Ecto neural progenitor cell (in vitro differentiated cells): Measurements from ENCODE around the gene TNRC6A.
"Not testable (repeated sequence)": the region's sequence is repeated elsewhere in the genome, so short reads cannot be mapped to it uniquely, and the experiment has no call there.

ENCODE experiments used
- DNase-seq: peaks from one replicate; pipeline ENCODE4 v3.0.0-alpha.2; 2018; ENCODE audit warnings: low spot score

The TNRC6A gene

GRCh38 chr16:24728011-24728410 is 1.4 kb upstream of the TNRC6A start:
- no peak for DNase-seq

- DNase-seq = no peak
Measured at GRCh38 chr16:24728891-24729242, 584 bp upstream of the TNRC6A start.

GRCh38 chr16:24729951-24730815 is 732 bp downstream of the TNRC6A start:
- DNase-seq = no peak

GRCh38 chr16:24730914-24731313 is 1.5 kb downstream of the TNRC6A start:
- no peak for DNase-seq

DNA sequence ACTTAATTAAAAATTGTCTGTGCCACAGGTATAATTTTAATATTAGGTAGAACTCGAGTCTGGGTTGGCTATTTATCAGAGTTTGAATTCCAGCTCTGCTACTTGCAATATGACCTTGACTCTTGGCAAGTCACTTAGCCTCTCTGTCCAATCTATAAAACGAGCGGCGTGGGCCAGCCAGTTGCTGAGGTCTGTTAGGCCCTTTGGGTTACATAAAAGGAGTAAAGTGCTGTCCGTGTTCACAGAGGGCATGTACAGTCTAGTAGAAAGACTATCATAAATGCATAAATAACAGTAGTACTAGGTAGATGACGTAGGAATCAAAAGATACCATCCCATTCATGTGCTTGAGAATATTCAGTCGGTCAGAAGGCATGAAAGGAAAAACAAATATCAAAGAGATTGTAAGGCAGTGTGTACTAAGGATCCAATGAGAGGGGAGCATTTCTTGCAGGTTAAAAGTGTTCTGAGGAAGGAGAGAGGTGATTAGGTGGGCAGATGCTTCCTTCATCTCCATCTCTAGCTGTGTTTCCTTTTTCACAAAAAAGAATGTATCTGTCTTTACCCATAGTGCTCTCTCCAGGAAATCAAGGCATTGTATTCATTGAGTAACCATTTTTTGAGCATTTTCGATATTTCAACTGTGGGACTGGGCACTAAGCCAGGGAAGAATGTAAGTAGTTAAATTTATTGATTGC is 2.4 kb downstream of the TNRC6A start:
- no peak for DNase-seq

DNA sequence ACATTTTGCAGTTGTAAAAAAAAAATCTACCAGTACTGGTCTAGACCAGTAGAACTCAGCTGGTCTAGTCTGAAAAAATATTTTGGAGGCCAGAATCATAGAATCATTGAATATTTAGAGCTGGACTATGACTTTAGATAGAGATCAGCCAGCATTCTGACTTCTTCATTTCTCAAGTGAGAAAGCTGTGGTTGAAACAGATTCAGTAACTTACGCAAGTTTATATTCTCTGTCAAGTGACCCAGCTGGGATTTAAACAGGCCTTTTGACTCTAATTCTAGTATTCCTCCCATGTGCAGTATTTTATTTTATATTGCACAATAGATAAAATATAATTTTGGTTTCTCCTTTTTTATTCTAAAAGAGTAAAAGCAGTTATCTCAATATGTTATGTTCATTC is 4.9 kb downstream of the TNRC6A start:
- no peak for DNase-seq

GRCh38 chr16:24736758-24737157 is 7.3 kb downstream of the TNRC6A start:
- DNase-seq = no peak

- DNase-seq = no peak
Measured at GRCh38 chr16:24737391-24737871, 8.0 kb downstream of the TNRC6A start.

GRCh38 chr16:24737916-24738594 is 8.6 kb downstream of the TNRC6A start:
- no peak for DNase-seq

DNA sequence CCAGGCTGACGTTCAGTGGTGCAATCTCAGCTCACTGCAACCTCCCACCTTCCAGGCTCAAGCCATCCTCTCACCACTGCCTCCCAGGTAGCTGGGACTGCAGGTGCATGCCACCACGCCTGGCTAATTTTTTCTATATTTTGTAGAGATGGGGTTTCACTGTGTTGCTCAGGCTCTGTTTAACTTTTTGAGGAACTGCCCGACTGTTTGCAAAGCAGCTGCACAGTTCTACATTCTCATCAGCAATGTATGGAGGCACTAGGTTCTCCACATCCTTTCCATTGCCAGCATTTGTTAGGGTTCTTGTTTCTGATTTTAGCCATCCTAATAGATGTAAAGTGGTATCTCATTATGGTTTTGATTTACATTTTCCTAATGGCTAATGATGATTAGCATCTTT is 9.4 kb downstream of the TNRC6A start:
- no peak for DNase-seq

- DNase-seq = no peak
Measured at GRCh38 chr16:24741862-24742261, 12.4 kb downstream of the TNRC6A start.

DNA sequence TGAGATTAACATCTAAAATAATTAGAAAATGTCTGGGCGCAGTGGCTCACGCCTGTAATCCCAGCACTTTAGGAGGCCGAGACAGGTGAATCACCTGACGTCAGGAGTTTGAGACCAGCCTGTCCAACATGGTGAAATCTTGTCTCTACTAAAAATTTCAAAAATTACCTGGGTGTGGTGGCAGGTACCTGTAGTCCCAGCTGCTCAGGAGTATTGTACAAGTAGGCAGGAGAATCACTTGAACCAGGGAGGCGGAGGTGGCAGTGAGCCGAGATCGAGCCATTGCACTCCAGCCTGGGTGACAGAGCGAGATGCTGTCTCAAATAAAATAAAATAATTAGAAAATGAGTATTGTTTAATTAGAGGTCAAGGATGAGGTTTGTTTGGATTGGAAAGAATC is 13.2 kb downstream of the TNRC6A start:
- not testable (repeated sequence) for DNase-seq

DNA sequence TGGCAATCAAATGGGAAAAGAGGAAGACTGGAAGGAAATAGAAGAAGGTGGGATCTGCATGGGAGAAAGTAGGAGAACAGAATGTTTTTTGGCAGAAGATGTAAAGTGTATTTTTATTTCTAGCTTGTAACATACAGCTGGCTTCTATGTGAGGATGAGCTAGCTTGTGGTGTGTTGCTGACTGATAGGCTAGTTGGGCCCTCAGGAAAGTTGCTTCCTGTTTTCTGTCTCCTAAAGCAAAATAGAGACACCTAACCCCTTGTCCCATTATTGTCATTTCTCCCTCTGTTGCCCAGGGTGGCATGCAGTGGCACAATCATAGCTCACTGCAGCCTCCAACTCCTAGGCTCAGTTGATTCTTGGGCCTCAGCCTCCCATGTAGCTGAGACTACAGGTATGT is 15.9 kb downstream of the TNRC6A start:
- no peak for DNase-seq

DNA sequence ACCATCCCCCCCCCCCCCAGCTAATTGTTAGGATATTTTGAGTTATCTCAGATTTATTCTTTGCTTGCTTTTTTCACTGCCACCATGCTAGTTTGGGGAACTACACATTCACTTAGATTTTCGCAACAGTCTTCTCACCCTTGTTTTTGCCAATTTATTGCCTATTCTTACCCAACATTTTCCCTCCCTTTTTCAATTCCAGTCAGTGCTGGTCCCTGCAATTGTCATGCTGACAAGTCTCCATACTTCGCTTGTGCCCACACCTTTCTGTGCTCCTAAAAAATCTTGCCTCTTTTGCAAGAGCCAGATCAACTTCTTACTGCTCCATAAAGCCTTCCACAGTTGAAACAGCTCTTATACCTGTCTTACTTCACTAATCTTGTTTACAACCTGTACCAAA is 16.3 kb downstream of the TNRC6A start:
- no peak for DNase-seq

- no peak for DNase-seq
Measured at GRCh38 chr16:24747441-24747840, 18.0 kb downstream of the TNRC6A start.

DNA sequence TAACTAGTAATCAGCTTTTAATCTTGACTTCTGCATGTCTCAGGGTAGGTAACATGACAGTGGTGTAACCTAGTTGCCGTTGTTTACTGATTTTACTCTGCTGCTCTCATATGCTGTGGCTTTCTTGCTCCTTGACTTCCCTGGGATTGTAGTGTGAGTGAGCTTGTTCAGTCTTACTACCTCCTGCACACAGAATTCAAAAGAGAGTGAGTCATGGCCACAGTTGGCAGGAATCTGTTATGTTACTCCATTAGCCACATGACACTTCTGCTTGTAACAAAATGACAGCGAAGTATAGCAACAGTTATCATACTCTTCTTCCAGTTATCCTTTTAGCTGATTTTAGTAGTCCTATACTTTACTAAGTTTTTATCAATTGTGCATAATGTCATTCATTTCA is 18.8 kb downstream of the TNRC6A start:
- DNase-seq = no peak

- no peak for DNase-seq
Measured at GRCh38 chr16:24749310-24749709, 19.9 kb downstream of the TNRC6A start.

GRCh38 chr16:24749872-24750271 is 20.4 kb downstream of the TNRC6A start:
- not testable (repeated sequence) for DNase-seq

DNA sequence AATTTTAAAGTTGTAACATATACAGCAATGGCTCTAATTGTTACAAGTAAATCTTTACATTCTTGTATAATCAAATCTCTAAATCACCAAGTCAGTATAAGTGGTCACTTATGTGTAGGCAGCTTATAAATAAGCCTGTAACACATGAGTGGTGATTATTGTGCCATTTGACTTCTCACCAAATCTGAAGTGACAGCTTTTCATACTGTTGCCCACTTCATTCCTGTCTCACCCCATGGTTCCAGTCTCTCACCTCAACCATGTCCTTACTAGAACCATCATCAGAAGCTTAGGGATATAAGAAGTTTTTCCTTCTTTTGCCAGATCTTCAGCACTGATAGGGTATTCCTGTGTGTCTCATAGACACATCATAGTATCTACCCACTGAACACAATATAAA is 23.5 kb downstream of the TNRC6A start:
- no peak for DNase-seq

DNA sequence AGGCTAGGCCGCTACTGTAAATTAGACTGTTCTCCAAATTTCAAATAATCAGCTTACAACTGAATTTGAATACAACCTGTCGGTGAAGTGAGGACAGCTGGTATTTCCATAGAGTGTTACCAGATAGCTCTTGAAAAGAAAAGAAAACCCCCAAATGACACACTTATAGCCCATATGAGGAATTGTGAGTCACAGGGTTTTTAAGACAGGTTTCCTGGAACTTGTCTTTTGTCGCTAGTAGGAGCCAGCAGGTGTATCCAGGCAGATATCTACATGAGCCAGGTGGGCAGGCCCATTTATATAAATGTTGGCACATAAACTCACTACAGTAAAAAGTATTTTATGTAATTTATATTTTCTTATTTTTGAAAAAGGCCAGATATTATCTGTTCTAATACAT is 24.0 kb downstream of the TNRC6A start:
- DNase-seq = no peak

GRCh38 chr16:24754543-24754942 is 25.1 kb downstream of the TNRC6A start:
- no peak for DNase-seq

- no peak for DNase-seq
Measured at GRCh38 chr16:24755201-24755874, 25.9 kb downstream of the TNRC6A start.
